H9 (cell line): ENCODE data around the gene CCSER1. TPM values are rescaled to one million over a fixed set of nuclear protein-coding genes. Genes with fewer than 3 reads are reported as not detected.

Experiments
- DNase-seq: peaks from one replicate; pipeline ENCODE4 v3.0.0-alpha.2; 2017
- H2AFZ ChIP-seq: one replicate; pipeline ENCODE4 v1.6.1; 2013; ENCODE audit warnings: mild to moderate bottlenecking, low read length, control low read depth, moderate library complexity
- H2AK5ac ChIP-seq: 2 replicates; pipeline ENCODE4 v1.6.1; 2013; ENCODE audit warnings: low read length, control low read depth, mixed read lengths; ENCODE audit not compliant: insufficient read length
- H2BK120ac ChIP-seq: one replicate; pipeline ENCODE4 v1.6.1; 2013; ENCODE audit warnings: low read depth, mild to moderate bottlenecking, low read length, control low read depth, inconsistent platforms; ENCODE audit not compliant: poor library complexity, severe bottlenecking
- H2BK12ac ChIP-seq: 2 replicates; pipeline ENCODE4 v1.6.1; 2013; ENCODE audit warnings: low read length, control low read depth, mixed read lengths, low read depth; ENCODE audit not compliant: insufficient read length
- H2BK15ac ChIP-seq: 2 replicates; pipeline ENCODE4 v1.6.1; 2013; ENCODE audit warnings: low read depth, low read length, control low read depth
- H2BK20ac ChIP-seq: one replicate; pipeline ENCODE4 v1.6.1; 2013; ENCODE audit warnings: low read depth, mild to moderate bottlenecking, low read length, control low read depth, inconsistent platforms; ENCODE audit not compliant: poor library complexity, severe bottlenecking
- H2BK5ac ChIP-seq: 2 replicates; pipeline ENCODE4 v1.6.1; 2013; ENCODE audit warnings: low read length, control low read depth, mixed read lengths; ENCODE audit not compliant: insufficient read length
- H3K14ac ChIP-seq: 2 replicates; pipeline ENCODE4 v1.6.1; 2013; ENCODE audit warnings: low read length, control low read depth; ENCODE audit not compliant: insufficient read depth
- H3K18ac ChIP-seq: 2 replicates; pipeline ENCODE4 v1.6.1; 2013; ENCODE audit warnings: low read depth, mild to moderate bottlenecking, mixed read lengths, low read length, control low read depth; ENCODE audit not compliant: insufficient read length
- H3K23ac ChIP-seq: 2 replicates; pipeline ENCODE4 v1.6.1; 2013; ENCODE audit warnings: low read length, control low read depth, mixed read lengths, low read depth; ENCODE audit not compliant: insufficient read length
- H3K23me2 ChIP-seq: 2 replicates; pipeline ENCODE4 v1.6.1; 2013; ENCODE audit warnings: low read depth, mild to moderate bottlenecking, mixed read lengths, low read length, control low read depth; ENCODE audit not compliant: insufficient read length, poor library complexity, severe bottlenecking
- H3K27ac ChIP-seq: 2 replicates; pipeline ENCODE4 v1.5.1; 2013; ENCODE audit warnings: low read length, control low read depth, mixed read lengths, low read depth; ENCODE audit not compliant: insufficient read length
- H3K27me3 ChIP-seq: 2 replicates; pipeline ENCODE4 v1.6.1; 2013; ENCODE audit warnings: low read length, control low read depth, inconsistent platforms; ENCODE audit not compliant: insufficient read depth
- H3K4ac ChIP-seq: 2 replicates; pipeline ENCODE4 v1.6.1; 2013; ENCODE audit warnings: low read depth, mild to moderate bottlenecking, control low read depth, inconsistent platforms, low read length, moderate library complexity
- H3K4me1 ChIP-seq: 2 replicates; pipeline ENCODE4 v1.6.1; 2013; ENCODE audit warnings: low read length, control low read depth, inconsistent platforms; ENCODE audit not compliant: insufficient read depth
- H3K4me2 ChIP-seq: 2 replicates; pipeline ENCODE4 v1.6.1; 2013; ENCODE audit warnings: low read length, control low read depth, mixed read lengths; ENCODE audit not compliant: insufficient read length, insufficient read depth
- H3K56ac ChIP-seq: 2 replicates; pipeline ENCODE4 v1.6.1; 2013; ENCODE audit warnings: low read depth, mild to moderate bottlenecking, mixed read lengths, low read length, control low read depth; ENCODE audit not compliant: insufficient read length
- H3K79me1 ChIP-seq: 2 replicates; pipeline ENCODE4 v1.6.1; 2013; ENCODE audit warnings: low read depth, mild to moderate bottlenecking, moderate library complexity, low read length, control low read depth, inconsistent platforms; ENCODE audit not compliant: insufficient read depth, poor library complexity, severe bottlenecking
- H3K79me2 ChIP-seq: 2 replicates; pipeline ENCODE4 v1.6.1; 2013; ENCODE audit warnings: low read length, control low read depth, inconsistent platforms; ENCODE audit not compliant: insufficient read depth
- H3K9ac ChIP-seq: 2 replicates; pipeline ENCODE4 v1.6.1; 2013; ENCODE audit warnings: low read length, control low read depth, mixed read lengths; ENCODE audit not compliant: insufficient read length; ENCODE audit errors: extremely low read depth
- H3K9me3 ChIP-seq: one replicate; pipeline ENCODE4 v1.6.1; 2013; ENCODE audit warnings: low read depth, low read length, inconsistent platforms; ENCODE audit not compliant: control insufficient read depth
- H3T11ph ChIP-seq: one replicate; pipeline ENCODE4 v1.6.1; 2013; ENCODE audit warnings: mild to moderate bottlenecking, low read length, control low read depth, inconsistent platforms
- H4K20me1 ChIP-seq: one replicate; pipeline ENCODE4 v1.6.1; 2013; ENCODE audit not compliant: control insufficient read depth, insufficient read length, insufficient read depth
- H4K5ac ChIP-seq: 2 replicates; pipeline ENCODE4 v1.6.1; 2013; ENCODE audit warnings: low read depth, mild to moderate bottlenecking, mixed read lengths, low read length, control low read depth; ENCODE audit not compliant: insufficient read length
- H4K8ac ChIP-seq: replicated peaks from 2 replicates; pipeline ENCODE4 v1.6.1; 2013; ENCODE audit warnings: low read length, control low read depth, mixed read lengths, low read depth; ENCODE audit not compliant: insufficient read length
- H4K91ac ChIP-seq: 2 replicates; pipeline ENCODE4 v1.6.1; 2013; ENCODE audit warnings: low read depth, mild to moderate bottlenecking, moderate library complexity, mixed read lengths, low read length, control low read depth; ENCODE audit not compliant: insufficient read length
- H3K27ac Mint-ChIP-seq, 3 experiments: 2 replicates in 2 of 3; 3 replicates in 1 of 3; pipeline ENCODE4 v1.8.0; 2020 to 2021; ENCODE audit warnings: mixed read lengths in 3 of 3, mild to moderate bottlenecking in 1 of 3, moderate library complexity in 1 of 3
- H3K27me3 Mint-ChIP-seq: 2 replicates; pipeline ENCODE4 v1.8.0; 2021; ENCODE audit warnings: low read depth, mild to moderate bottlenecking, moderate library complexity, mixed read lengths
- H3K36me3 Mint-ChIP-seq, 3 experiments: 2 replicates in 2 of 3; 3 replicates in 1 of 3; pipeline ENCODE4 v1.8.0; 2020 to 2021; ENCODE audit warnings: low read depth in 3 of 3, mixed read lengths in 3 of 3; ENCODE audit not compliant: insufficient read depth in 1 of 3
- H3K4me1 Mint-ChIP-seq, 2 experiments: 2 replicates each; pipeline ENCODE4 v1.8.0; 2020; ENCODE audit warnings: mixed read lengths in 2 of 2
- H3K4me3 Mint-ChIP-seq, 2 experiments: 2 replicates in 1 of 2; 3 replicates in 1 of 2; pipeline ENCODE4 v1.8.0; 2020 to 2021; ENCODE audit warnings: mild to moderate bottlenecking in 2 of 2, mixed read lengths in 2 of 2, moderate library complexity in 1 of 2
- H3K9me3 Mint-ChIP-seq, 2 experiments: 2 replicates in 1 of 2; 3 replicates in 1 of 2; pipeline ENCODE4 v1.8.0; 2020; ENCODE audit warnings: mild to moderate bottlenecking in 2 of 2, mixed read lengths in 2 of 2, moderate library complexity in 1 of 2
- CTCF ChIP-seq: fragments of 200-600 bp; sonication (generic); conservative IDR thresholded peaks from 3 replicates; pipeline ENCODE4 v1.8.0; 2021; ENCODE audit warnings: antibody characterized with exemption, mild to moderate bottlenecking
- WGBS: extraction: QIAGEN DNeasy Blood & Tissue Kit; methylation state at CpG from one replicate; pipeline ENCODE4 v1.1.7; 2013; ENCODE audit warnings: missing lambda C conversion rate, low lambda C conversion rate, mixed read lengths; ENCODE audit not compliant: insufficient read length; ENCODE audit errors: extremely low coverage; 5-methylcytosine and 5-hydroxymethylcytosine counted together
- total RNA-seq: library from RNA; stranded (reverse); gene quantifications from 2 replicates; pipeline ENCODE4 v1.2.1, GENCODE V29; 2021

The CCSER1 gene
- total RNA-seq, 1 experiment from 2014 or later = 0.37 TPM

GRCh38 chr4:90946945-90947344, 819.8 kb downstream of the CCSER1 start:
- H3K23ac ChIP-seq = no peak overlapping the region
- no peak for TF ChIP-seq CTCF
- H2BK5ac ChIP-seq = no peak overlapping the region
- DNase-seq = no peak
- H3K23me2 ChIP-seq = no peaks in the 10 kb centered on the region
- H4K91ac ChIP-seq = no peak overlapping the region
- H3K27ac Mint-ChIP-seq = no peak overlapping the region
- H3K9me3 Mint-ChIP-seq = no peaks in the 10 kb centered on the region
- no peak overlapping the region for H3K56ac ChIP-seq
- no peaks in the 10 kb centered on the region for H3K9me3 ChIP-seq
- no peak overlapping the region for H3T11ph ChIP-seq
- H2BK20ac ChIP-seq = no peak overlapping the region
- no peak overlapping the region for H3K27ac ChIP-seq
- no peak overlapping the region for H3K4me3 Mint-ChIP-seq
- H2BK15ac ChIP-seq = no peak overlapping the region
- no peak overlapping the region for H2AFZ ChIP-seq
- H3K4me2 ChIP-seq = no peak overlapping the region
- no peaks in the 10 kb centered on the region for H3K79me2 ChIP-seq
- no peak overlapping the region for H3K18ac ChIP-seq
- no peak overlapping the region for H3K9ac ChIP-seq
- H4K20me1 ChIP-seq = no peaks in the 10 kb centered on the region
- no peaks in the 10 kb centered on the region for H3K79me1 ChIP-seq
- no peak overlapping the region for H2BK120ac ChIP-seq
- H3K36me3 Mint-ChIP-seq = no peaks in the 10 kb centered on the region
- H4K5ac ChIP-seq = no peak overlapping the region
- H3K27me3 ChIP-seq = no peaks in the 10 kb centered on the region
- H2AK5ac ChIP-seq = no peak overlapping the region
- no peak overlapping the region for H2BK12ac ChIP-seq
- H3K27me3 Mint-ChIP-seq = no peaks in the 10 kb centered on the region
- WGBS = no CpG with 5 or more reads among the region's 3 CpGs
- H3K4me1 ChIP-seq = no peaks in the 10 kb centered on the region
- no peak overlapping the region for H3K14ac ChIP-seq
- peaks cover 6 to 7% of the 10 kb centered on the region in 2 experiments for H3K4me1 Mint-ChIP-seq
- no peak overlapping the region for H3K4ac ChIP-seq
- no peak overlapping the region for H4K8ac ChIP-seq
